SK-N-SH (cell line): Measurements from ENCODE around the gene SLC16A13. TPM values are rescaled to one million over a fixed set of nuclear protein-coding genes. Genes with fewer than 3 reads are reported as not detected.

Experiments
- CTCF ChIA-PET: fragments of 300-600, 350-600 bp; formaldehyde crosslinking; extraction: SDS; loops from one replicate; lab custom pipeline; 2021; lab: Yijun Ruan, JAX
- POLR2A ChIA-PET: fragments of 350-600 bp; sonication (Branson Sonifier 250); formaldehyde crosslinking; extraction: SDS; loops from one replicate; lab custom pipeline; 2020; ENCODE audit warnings: antibody characterized with exemption, inconsistent platforms; lab: Yijun Ruan, JAX
- DNase-seq: peaks from one replicate; pipeline ENCODE4 v3.0.0; 2012
- H2AFZ ChIP-seq: fragments of 200-600 bp; sonication (generic); 2 replicates; pipeline ENCODE4 v1.8.1; 2016; ENCODE audit warnings: antibody characterized with exemption, mild to moderate bottlenecking, low read depth
- H3F3A ChIP-seq: fragments of 200-600 bp; sonication (generic); replicated peaks from 2 replicates; pipeline ENCODE3; 2016; ENCODE audit warnings: antibody characterized with exemption, mild to moderate bottlenecking; ENCODE audit not compliant: insufficient read depth
- H3K27ac ChIP-seq, 2 experiments: fragments of 200-500 bp in 1 of 2; fragments of 200-600 bp in 1 of 2; sonication (Bioruptor generic) in 1 of 2; sonication (generic), shearing (Covaris generic) in 1 of 2; 2 replicates each; pipeline versions ENCODE4 v1.5.1 to v1.6.1; 2014 to 2016; ENCODE audit warnings: low read depth in 2 of 2, inconsistent platforms in 1 of 2, low read length in 1 of 2, mild to moderate bottlenecking in 1 of 2, mixed read lengths in 1 of 2
- H3K27me3 ChIP-seq: fragments of 200-600 bp; sonication (generic), shearing (Covaris generic); 2 replicates; pipeline ENCODE4 v1.6.1; 2016; ENCODE audit warnings: mixed run types; ENCODE audit not compliant: insufficient read depth
- H3K36me3 ChIP-seq, 2 experiments: fragments of 200-500 bp in 1 of 2; fragments of 200-600 bp in 1 of 2; sonication (Bioruptor generic) in 1 of 2; sonication (generic) in 1 of 2; replicated peaks in 1 of 2; 2 replicates each; pipeline versions ENCODE3 to v1.5.1; 2014 to 2016; ENCODE audit warnings: low read length in 1 of 2, mild to moderate bottlenecking in 1 of 2; ENCODE audit not compliant: insufficient read depth in 2 of 2, control insufficient read depth in 1 of 2
- H3K4me1 ChIP-seq, 2 experiments: fragments of 200-500 bp in 1 of 2; fragments of 200-600 bp in 1 of 2; sonication (Bioruptor generic) in 1 of 2; sonication (generic), shearing (Covaris generic) in 1 of 2; 2 replicates each; pipeline versions ENCODE4 v1.5.1 to v1.6.1; 2014 to 2016; ENCODE audit warnings: low read depth in 1 of 2, low read length in 1 of 2, mixed run types in 1 of 2; ENCODE audit not compliant: insufficient read depth in 2 of 2, control insufficient read depth in 1 of 2
- H3K4me2 ChIP-seq: fragments of 200-600 bp; sonication (generic), shearing (Covaris generic); 2 replicates; pipeline ENCODE4 v1.6.1; 2017; ENCODE audit warnings: mixed run types
- H3K4me3 ChIP-seq, 2 experiments: fragments of 200-500 bp in 1 of 2; fragments of 200-600 bp in 1 of 2; sonication (Bioruptor generic) in 1 of 2; sonication (generic), shearing (Covaris generic) in 1 of 2; 2 replicates each; pipeline versions ENCODE4 v1.5.1 to v1.8.1; 2014 to 2016; ENCODE audit warnings: low read depth in 2 of 2, inconsistent platforms in 1 of 2, low read length in 1 of 2, mild to moderate bottlenecking in 1 of 2, mixed read lengths in 1 of 2, moderate library complexity in 1 of 2
- H3K79me2 ChIP-seq: fragments of 200-600 bp; sonication (generic); 2 replicates; pipeline ENCODE4 v1.8.1; 2017; ENCODE audit warnings: mild to moderate bottlenecking; ENCODE audit not compliant: insufficient read depth
- H3K9ac ChIP-seq: fragments of 200-600 bp; sonication (generic); 2 replicates; pipeline ENCODE4 v1.6.1; 2017; ENCODE audit warnings: mixed run types
- H3K9me2 ChIP-seq: fragments of 200-600 bp; sonication (generic); 2 replicates; pipeline ENCODE4 v1.6.1; 2017; ENCODE audit warnings: mixed run types
- H3K9me3 ChIP-seq: fragments of 200-600 bp; sonication (generic); 2 replicates; pipeline ENCODE4 v1.6.1; 2017; ENCODE audit warnings: mixed run types, mild to moderate bottlenecking, moderate library complexity
- H4K20me1 ChIP-seq: fragments of 200-600 bp; sonication (generic); 2 replicates; pipeline ENCODE4 v1.6.1; 2017; ENCODE audit warnings: mild to moderate bottlenecking, mixed run types; ENCODE audit not compliant: insufficient read depth
- ELF1 ChIP-seq: IDR thresholded peaks from 2 replicates; pipeline ENCODE4 v1.4.0; 2012
- EZH2phosphoT487 ChIP-seq: fragments of 200-600 bp; sonication (generic); IDR thresholded peaks from 2 replicates; pipeline ENCODE4 v1.6.1; 2017; ENCODE audit warnings: low read depth, mixed run types, mild to moderate bottlenecking, antibody characterized with exemption, moderate library complexity, borderline replicate concordance
- FOXJ3 ChIP-seq: sonication (generic); formaldehyde crosslinking; IDR thresholded peaks from 2 replicates; pipeline ENCODE4 v1.5.1; 2020; ENCODE audit warnings: mild to moderate bottlenecking, missing genetic modification reagents
- MXI1 ChIP-seq: IDR thresholded peaks from 2 replicates; pipeline ENCODE4 v1.6.1; 2012; ENCODE audit warnings: mild to moderate bottlenecking, low read depth, low read length, improper control_type of control experiment
- NFIC ChIP-seq: IDR thresholded peaks from 2 replicates; pipeline ENCODE4 v1.4.0; 2012; ENCODE audit warnings: borderline replicate concordance
- PBX3 ChIP-seq: IDR thresholded peaks from 2 replicates; pipeline ENCODE4; 2012
- POLR2AphosphoS5 ChIP-seq: IDR thresholded peaks from 2 replicates; pipeline ENCODE4 v1.6.1; 2012; ENCODE audit warnings: low read depth, low read length
- RAD21 ChIP-seq: IDR thresholded peaks from 2 replicates; pipeline ENCODE4 v1.6.1; 2012; ENCODE audit warnings: mild to moderate bottlenecking, low read length
- RFX5 ChIP-seq: IDR thresholded peaks from 2 replicates; pipeline ENCODE4 v1.6.1; 2012; ENCODE audit warnings: mild to moderate bottlenecking, improper control_type of control experiment, low read length
- RXRA ChIP-seq: IDR thresholded peaks from 2 replicates; pipeline ENCODE4 v1.4.0; 2012; ENCODE audit warnings: low read depth, mild to moderate bottlenecking, borderline replicate concordance
- SIN3A ChIP-seq: IDR thresholded peaks from 2 replicates; pipeline ENCODE4 v1.6.1; 2012; ENCODE audit warnings: low read depth, mild to moderate bottlenecking, low read length, moderate library complexity, borderline replicate concordance
- SMC3 ChIP-seq: IDR thresholded peaks from 2 replicates; pipeline ENCODE4 v1.6.1; 2012; ENCODE audit warnings: low read depth, low read length, improper control_type of control experiment
- TAF1 ChIP-seq: IDR thresholded peaks from 2 replicates; pipeline ENCODE4 v1.6.1; 2012; ENCODE audit warnings: low read depth, mild to moderate bottlenecking, low read length, moderate library complexity, borderline replicate concordance
- TCF12 ChIP-seq: IDR thresholded peaks from 2 replicates; pipeline ENCODE4 v1.4.0; 2012
- TEAD4 ChIP-seq: IDR thresholded peaks from 2 replicates; pipeline ENCODE4 v1.4.0; 2012; ENCODE audit warnings: mild to moderate bottlenecking, borderline replicate concordance; ENCODE audit not compliant: insufficient read depth
- WGBS: methylation state at CpG from one replicate; pipeline ENCODE4 v1.1.6; 2017; ENCODE audit warnings: low lambda C conversion rate; 5-methylcytosine and 5-hydroxymethylcytosine counted together
- polyA plus RNA-seq, 3 experiments: library from polyadenylated mRNA; depleted of rRNA; stranded (reverse); fragments of >200 nt; gene quantifications; 2 replicates each; pipeline ENCODE4 v1.2.3, GENCODE V29; 2012
- TF ChIP-seq, protein P1 (sequence below): fragments of 200-600 bp; sonication (generic); IDR thresholded peaks from 2 replicates; pipeline ENCODE4 v1.6.1; 2017; ENCODE audit warnings: antibody characterized with exemption, mild to moderate bottlenecking, moderate library complexity
- TF ChIP-seq, protein P2 (sequence below): fragments of 150-350 bp; IDR thresholded peaks from 2 replicates; pipeline ENCODE4 v1.6.1; 2016; ENCODE audit warnings: mild to moderate bottlenecking, low read depth, low read length
- TF ChIP-seq, protein P3 (sequence below): fragments of 150-350 bp; IDR thresholded peaks from 2 replicates; pipeline ENCODE4 v1.6.1; 2017; ENCODE audit warnings: antibody characterized with exemption, low read length, low read depth, borderline replicate concordance
- TF ChIP-seq, protein P4 (sequence below): IDR thresholded peaks from 2 replicates; pipeline ENCODE4 v1.4.0; 2012; ENCODE audit warnings: low read depth, borderline replicate concordance

Gene SLC16A13
- polyA plus RNA-seq, 1 of the 3 experiments (the other 2 are of a cell fraction): 3.9 TPM

DNA sequence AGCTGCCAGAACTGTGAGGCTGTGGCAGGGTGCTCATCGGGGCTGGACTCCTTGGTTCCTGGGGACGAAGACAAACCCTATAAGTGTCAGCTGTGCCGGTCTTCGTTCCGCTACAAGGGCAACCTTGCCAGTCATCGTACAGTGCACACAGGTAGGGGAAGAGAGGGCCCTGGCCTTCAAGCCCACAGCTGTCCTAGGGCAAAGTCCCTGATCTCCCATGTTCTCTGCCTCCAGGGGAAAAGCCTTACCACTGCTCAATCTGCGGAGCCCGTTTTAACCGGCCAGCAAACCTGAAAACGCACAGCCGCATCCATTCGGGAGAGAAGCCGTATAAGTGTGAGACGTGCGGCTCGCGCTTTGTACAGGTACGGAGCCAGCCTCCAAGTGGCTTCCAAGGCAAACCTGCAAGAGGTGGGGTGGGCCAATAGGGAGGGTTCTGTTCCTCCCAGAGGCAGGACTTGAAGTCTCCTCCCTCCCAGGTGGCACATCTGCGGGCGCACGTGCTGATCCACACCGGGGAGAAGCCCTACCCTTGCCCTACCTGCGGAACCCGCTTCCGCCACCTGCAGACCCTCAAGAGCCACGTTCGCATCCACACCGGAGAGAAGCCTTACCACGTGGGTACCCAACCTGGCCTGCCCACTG is 9.2 kb upstream of the SLC16A13 start:
- Histone ChIP-seq H3K9me2 (no peaks in the 10 kb centered on the region), H3K4me3 (no peak overlapping the region), H2AFZ (no peak overlapping the region), H3K4me1 (peaks cover 3 to 15% of the 10 kb centered on the region in 2 experiments; a peak in 1 of 4 replicates), H3K9me3 (no peaks in the 10 kb centered on the region), H3F3A (peaks cover 2% of the 10 kb centered on the region), H3K27me3 (no peaks in the 10 kb centered on the region), H3K4me2 (no peak overlapping the region), H3K36me3 (no peaks in the 10 kb centered on the region), H3K9ac (no peak overlapping the region), H4K20me1 (no peaks in the 10 kb centered on the region), H3K79me2 (no peaks in the 10 kb centered on the region), H3K27ac (no peak overlapping the region)
- ChIA-PET CTCF (interaction anchor here (8.6 kb wide), 1 partner anchor 112 kb away, joined by 64 read pairs; no protein-coding TSS in a partner anchor), POLR2A (no interaction called here)
- WGBS: 92% methylated on average over 19 of the region's 29 CpGs
- no peak for DNase-seq
- no peak for TF ChIP-seq RAD21

- Histone ChIP-seq H3K4me2 (no peak overlapping the region), H3K27me3 (no peaks in the 10 kb centered on the region), H3F3A (no peaks in the 10 kb centered on the region), H3K4me1 (peaks cover 0 to 9% of the 10 kb centered on the region in 2 experiments; a peak in 1 of 4 replicates), H3K27ac (no peak overlapping the region), H3K79me2 (no peaks in the 10 kb centered on the region), H3K9me3 (no peaks in the 10 kb centered on the region), H3K9ac (no peak overlapping the region), H3K36me3 (no peaks in the 10 kb centered on the region), H4K20me1 (no peaks in the 10 kb centered on the region), H3K4me3 (no peak overlapping the region), H2AFZ (no peak overlapping the region), H3K9me2 (no peaks in the 10 kb centered on the region)
- no peak for DNase-seq
- TF ChIP-seq EZH2phosphoT487: no peak
- no peak for TF ChIP-seq TAF1
- no peak for TF ChIP-seq POLR2AphosphoS5
- TF ChIP-seq, protein P1, sequence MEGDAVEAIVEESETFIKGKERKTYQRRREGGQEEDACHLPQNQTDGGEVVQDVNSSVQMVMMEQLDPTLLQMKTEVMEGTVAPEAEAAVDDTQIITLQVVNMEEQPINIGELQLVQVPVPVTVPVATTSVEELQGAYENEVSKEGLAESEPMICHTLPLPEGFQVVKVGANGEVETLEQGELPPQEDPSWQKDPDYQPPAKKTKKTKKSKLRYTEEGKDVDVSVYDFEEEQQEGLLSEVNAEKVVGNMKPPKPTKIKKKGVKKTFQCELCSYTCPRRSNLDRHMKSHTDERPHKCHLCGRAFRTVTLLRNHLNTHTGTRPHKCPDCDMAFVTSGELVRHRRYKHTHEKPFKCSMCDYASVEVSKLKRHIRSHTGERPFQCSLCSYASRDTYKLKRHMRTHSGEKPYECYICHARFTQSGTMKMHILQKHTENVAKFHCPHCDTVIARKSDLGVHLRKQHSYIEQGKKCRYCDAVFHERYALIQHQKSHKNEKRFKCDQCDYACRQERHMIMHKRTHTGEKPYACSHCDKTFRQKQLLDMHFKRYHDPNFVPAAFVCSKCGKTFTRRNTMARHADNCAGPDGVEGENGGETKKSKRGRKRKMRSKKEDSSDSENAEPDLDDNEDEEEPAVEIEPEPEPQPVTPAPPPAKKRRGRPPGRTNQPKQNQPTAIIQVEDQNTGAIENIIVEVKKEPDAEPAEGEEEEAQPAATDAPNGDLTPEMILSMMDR: no peak
- TF ChIP-seq TCF12: no peak
- TF ChIP-seq PBX3: no peak
- no peak for TF ChIP-seq SMC3
- no peak for TF ChIP-seq RFX5
- TF ChIP-seq, protein P2, sequence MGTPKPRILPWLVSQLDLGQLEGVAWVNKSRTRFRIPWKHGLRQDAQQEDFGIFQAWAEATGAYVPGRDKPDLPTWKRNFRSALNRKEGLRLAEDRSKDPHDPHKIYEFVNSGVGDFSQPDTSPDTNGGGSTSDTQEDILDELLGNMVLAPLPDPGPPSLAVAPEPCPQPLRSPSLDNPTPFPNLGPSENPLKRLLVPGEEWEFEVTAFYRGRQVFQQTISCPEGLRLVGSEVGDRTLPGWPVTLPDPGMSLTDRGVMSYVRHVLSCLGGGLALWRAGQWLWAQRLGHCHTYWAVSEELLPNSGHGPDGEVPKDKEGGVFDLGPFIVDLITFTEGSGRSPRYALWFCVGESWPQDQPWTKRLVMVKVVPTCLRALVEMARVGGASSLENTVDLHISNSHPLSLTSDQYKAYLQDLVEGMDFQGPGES: no peak
- no peak for TF ChIP-seq TEAD4
- TF ChIP-seq MXI1: no peak
- no peak for TF ChIP-seq NFIC
- TF ChIP-seq FOXJ3: no peak
- TF ChIP-seq SIN3A: no peak
- TF ChIP-seq, protein P3, sequence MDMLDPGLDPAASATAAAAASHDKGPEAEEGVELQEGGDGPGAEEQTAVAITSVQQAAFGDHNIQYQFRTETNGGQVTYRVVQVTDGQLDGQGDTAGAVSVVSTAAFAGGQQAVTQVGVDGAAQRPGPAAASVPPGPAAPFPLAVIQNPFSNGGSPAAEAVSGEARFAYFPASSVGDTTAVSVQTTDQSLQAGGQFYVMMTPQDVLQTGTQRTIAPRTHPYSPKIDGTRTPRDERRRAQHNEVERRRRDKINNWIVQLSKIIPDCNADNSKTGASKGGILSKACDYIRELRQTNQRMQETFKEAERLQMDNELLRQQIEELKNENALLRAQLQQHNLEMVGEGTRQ: no peak
- no peak for TF ChIP-seq ELF1
- no peak for TF ChIP-seq RAD21
- TF ChIP-seq, protein P4, sequence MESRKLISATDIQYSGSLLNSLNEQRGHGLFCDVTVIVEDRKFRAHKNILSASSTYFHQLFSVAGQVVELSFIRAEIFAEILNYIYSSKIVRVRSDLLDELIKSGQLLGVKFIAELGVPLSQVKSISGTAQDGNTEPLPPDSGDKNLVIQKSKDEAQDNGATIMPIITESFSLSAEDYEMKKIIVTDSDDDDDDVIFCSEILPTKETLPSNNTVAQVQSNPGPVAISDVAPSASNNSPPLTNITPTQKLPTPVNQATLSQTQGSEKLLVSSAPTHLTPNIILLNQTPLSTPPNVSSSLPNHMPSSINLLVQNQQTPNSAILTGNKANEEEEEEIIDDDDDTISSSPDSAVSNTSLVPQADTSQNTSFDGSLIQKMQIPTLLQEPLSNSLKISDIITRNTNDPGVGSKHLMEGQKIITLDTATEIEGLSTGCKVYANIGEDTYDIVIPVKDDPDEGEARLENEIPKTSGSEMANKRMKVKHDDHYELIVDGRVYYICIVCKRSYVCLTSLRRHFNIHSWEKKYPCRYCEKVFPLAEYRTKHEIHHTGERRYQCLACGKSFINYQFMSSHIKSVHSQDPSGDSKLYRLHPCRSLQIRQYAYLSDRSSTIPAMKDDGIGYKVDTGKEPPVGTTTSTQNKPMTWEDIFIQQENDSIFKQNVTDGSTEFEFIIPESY: no peak
- no peak for TF ChIP-seq RXRA
- WGBS: 75% methylated on average over 1 of the region's 13 CpGs
- ChIA-PET CTCF (interaction anchor here (0.8 to 1.9 kb wide), 2 partner anchors 19 to 138 kb away, joined by 4 to 11 read pairs; no protein-coding TSS in a partner anchor), POLR2A (no interaction called here)
Measured at GRCh38 chr17:7027335-7027734, 8.5 kb upstream of the SLC16A13 start.
